CD4-positive, alpha-beta T cell treated with Interleukin-17A for 4 hours (primary cell): ENCODE results near the gene ZNF235.
"Not testable (repeated sequence)": the region's sequence is repeated elsewhere in the genome, so short reads cannot be mapped to it uniquely, and the experiment has no call there.

ENCODE experiments used
- DNase-seq: peaks from one replicate; pipeline ENCODE4 v3.0.0-alpha.2; 2020; ENCODE audit warnings: mixed read lengths

ZNF235 gene

DNA sequence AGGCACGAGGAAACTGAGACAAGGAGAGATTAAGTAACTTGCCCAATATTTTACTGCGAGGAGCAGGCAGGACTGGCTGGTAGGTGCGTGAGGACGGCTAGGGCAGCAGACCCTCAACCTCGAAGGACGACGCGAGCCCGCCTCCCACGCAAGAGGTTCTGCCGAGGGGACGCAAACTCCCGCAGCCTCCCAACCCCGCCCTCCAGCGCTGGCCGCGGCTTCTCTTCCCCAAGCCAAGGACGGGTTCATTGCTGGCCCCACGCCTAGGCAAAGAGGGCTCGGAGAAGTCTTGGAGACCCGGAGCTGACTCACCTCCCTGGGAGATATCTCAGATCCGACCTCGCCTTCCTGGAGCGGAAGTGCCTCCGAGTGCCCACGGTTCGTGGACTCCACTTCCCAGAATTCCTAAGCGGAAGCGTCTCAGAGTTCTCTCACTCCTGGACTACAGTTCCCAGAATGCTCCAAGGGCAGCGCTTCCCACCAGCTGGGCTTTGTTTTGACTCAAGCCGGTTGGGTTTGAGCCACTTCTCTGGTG is at the start of gene ZNF235:
TSS of gene ZNF235 (minus strand) at position 367 of the 535 bp plus-strand sequence. CDS start 1,621 bp downstream, outside the sequence.
- peak; percentile 79 for DNase-seq

DNA sequence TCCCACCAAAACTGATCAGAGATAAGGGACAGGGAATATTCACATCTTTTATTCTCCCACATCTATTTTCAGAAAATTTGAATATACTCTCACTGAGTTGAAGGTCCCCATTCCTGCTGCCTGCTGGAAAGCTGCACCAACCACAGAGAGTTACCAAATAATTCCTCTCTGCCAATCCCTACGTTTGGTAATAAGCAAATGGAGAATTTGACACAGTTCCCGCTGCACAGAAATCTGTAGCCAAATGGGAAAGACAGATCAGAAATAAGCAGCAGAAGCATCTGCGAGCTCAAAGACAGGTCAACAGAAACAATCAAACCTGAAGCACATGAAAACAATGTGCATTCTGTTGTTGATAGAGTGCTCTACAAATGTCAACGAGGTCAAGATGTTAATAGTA is 41.7 kb upstream of the ZNF235 start:
- no peak for DNase-seq

DNA sequence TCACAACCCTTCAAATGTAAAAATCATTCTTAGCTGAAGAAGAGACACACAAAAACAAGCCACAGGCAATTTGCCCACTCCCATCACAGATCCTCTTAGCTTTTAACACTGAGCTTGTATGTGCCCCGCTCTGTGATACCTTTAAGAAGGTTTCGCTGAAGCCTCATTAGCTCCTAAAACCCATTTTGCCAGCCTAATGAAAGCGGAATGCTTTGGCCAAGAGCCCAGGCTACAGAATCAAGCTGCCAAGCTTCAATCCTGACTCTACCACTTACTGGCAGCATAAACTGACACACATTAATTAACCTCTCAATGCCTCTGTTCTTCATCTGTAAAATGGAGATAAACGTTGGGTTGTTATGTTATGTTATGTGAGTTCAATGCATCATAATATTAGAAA is 41.1 kb upstream of the ZNF235 start:
- DNase-seq = no peak

DNA sequence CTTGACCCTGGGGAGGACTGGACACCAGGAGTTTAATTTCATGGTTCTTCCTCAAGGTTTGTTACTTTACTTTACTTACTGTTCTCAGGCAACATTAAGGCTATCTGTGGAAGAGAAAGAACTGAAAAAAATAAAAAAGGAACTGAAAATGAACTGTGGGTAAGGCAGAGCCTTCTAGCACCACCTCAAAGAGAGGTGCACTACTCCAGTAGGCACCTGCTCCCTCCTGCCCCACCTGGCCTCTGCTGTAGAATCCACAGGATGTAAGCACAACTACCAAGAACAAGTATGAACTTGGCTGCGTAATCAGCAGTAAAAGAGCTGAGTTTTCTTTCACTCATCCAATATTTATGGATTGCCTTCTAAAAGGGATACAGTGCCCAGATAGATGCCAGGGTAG is 39.4 kb upstream of the ZNF235 start:
- no peak for DNase-seq

DNA sequence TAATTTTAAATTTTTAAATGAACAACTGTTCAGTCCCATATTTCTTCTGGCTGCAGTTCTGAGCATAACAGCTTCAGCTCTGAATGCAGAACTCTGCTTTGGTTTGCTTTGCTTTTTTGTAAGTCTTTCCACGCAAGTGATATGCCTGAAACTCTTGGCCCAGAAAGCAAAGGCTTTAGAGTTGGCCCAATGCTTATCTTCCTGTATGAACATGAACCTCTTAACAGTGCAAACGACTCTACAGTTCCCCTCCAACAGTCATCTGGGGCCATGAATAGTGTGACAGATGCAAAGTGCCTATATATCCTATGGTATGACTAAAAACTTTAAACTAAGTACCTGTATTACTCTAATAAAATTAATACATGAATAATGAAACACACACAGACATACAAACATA is 37.0 kb upstream of the ZNF235 start:
- no peak for DNase-seq

DNA sequence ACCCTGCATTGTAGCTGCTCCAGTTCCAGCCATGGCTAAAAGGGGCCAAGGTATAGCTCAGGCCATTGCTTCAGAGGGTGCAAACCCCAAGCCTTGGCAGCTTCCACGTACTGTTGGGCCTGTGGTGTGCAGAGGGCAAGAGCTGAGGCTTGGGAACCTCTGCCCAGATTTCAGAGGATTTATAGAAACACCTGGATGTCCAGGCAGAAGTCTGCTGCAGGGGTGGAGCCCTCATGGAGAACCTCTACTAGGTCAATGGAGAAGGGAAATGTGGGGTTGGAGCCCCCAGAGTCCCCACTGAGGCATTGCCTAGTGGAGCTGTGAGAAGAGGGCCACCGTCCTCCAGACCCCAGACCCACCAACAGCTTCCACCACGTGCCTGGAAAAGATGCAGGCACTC is 29.8 kb upstream of the ZNF235 start:
- not testable (repeated sequence) for DNase-seq

DNA sequence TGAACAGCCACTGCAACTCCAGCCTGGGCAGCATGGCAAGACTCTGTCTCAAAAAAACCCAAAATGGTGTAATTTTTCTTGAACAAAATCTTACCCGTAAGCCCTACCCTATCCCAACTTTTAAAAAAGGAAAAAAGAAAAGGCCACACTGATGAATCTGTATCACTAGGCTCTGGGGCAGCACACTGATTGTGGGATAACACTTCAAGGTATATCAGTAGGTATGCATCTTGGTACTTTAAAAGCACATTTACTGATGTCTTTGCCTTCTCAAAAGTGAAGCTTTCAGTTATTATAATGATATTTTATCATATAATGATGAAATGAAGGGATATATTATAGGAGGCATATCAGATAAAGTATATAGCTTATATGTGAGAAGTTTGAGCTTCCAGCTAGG is 27.3 kb upstream of the ZNF235 start:
- no peak for DNase-seq

DNA sequence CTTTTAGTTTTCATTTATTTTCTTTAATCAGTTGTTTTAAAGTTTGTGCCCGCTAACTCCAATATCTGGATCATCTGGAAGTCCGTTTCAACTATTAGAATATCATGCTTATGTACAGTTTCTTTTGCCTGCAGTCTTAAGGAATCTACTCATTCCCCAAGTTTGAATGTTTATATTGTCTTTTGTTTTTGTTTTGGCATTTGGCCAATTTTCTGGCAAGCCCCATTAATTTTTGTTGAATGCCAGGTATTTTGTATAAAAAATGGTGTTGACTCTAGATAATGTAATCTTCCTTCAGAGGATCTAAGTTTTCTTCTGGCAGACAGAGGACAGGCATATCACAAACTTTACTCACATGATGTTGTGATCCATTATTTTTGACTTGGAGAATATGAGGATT is 11.1 kb upstream of the ZNF235 start:
- DNase-seq = no peak

DNA sequence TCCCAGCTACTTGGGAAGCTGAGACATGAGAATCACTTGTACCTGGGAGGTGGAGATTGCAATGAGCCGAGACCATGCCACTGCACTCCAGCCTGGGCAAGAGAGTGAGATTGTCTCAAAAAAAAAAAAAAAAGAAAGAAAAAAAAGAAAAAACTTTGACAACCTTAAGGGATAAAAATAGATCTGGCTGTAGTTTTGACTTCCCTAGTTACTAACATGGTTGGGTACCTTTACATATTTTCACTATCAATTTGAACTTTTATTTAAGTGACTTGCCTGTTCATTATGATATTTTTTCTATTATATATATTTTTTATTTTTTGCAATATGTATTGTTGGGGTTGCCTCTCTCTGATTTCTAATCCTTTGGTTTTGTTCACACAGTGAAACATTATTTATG is 8.4 kb upstream of the ZNF235 start:
- no peak for DNase-seq

DNA sequence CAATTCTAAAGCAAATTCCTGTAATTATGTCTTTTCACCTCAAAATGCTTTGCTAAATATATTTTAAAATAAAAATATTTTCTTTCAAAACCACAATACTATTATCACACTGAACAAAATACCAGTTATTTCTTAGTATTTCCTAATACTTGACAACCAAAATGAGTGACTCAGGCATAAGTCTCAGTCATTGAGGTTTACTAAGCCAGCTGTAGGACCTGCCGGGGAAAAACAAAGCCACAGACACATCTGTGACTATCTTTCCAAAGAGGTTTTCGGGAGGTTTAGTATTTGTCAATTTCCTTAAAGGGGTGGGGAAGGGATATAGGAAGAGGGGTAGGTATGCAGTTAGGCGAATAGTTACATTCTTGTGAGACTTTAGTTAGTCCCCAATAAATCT is 3.2 kb upstream of the ZNF235 start:
- no peak for DNase-seq

DNA sequence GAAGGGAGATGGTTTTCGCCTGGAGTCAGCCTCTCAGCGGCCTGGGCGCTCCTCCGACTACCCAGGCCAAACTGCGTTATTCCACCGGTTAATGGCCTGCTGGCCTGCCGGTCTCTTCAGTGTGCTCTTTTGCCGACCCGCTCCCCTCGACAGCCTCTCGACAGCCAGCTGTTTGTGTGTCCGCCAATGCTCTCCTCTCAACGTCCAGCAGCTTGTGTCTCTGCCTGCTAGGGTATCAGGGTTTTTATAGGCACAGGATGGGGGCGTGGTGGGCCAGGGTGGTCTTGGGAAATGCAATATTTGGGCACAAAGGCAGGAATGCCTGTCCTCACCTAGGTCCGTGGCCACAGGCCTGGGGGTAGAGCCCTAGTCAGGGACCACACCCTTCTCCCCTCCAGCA is 1.5 kb upstream of the ZNF235 start:
- no peak for DNase-seq

DNA sequence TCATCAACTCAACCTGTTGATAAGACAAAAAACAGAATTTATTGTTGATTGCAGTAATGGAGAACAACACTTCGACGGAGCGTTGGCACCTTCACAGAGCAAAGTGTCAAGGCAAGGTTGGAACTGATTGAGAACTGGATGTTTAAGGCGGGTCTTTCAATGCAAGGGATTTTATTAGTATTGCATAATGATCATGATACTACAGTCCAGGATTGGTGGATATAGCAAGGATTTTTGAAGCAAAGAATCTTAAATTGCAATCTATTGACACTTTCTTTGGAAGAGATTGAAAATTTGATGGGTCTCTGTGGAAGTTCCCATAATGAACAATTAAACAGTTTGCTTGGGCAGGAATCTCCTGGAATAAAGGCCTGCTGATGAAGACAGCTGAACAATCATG is 632 bp upstream of the ZNF235 start:
- DNase-seq = no peak

DNA sequence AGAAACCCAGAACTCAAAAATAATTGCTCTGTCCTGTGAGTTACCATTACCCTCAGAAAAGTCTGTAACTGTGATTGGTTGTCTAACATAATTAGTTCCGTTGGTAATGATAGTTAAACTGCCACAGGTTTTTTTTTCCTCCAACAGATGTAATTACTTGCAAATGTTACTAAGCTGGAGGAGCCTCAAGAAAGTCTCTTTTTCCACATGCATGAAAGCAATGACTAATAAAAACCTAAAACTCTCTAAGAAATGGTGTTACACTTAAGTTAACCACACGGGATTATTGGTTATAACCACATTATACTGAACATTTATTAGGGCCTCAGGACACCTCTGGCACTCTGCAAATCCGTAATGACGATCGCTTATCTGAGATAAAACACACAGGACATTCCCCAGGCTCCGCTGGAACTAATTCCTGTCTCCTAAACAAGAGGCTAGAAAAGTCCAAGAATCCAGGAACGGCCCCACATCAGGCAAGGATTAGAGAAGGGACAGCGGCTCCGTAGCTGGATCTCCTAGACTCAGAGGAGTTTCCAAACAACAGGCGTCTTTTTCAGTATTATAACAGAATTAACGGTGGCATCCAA is 753 bp downstream of the ZNF235 start:
- no peak for DNase-seq

DNA sequence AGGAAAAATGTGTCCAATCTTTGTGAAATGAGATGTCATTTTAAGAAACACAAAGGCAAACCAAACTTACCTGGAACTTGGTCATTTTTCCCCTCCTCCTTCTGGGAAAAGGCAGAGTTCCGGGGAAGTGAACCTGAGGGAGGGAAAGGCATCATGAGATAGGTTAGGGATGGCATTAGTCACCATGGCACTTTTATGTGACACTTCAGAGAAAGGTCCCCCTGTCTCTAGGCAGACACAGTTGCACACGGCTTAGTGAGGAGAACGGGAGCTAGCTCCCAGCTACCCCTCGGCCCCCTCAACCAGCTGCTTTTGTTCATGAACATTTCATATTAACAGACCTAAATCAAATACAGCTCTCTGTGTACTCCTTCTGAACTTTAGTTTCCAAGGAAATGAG is 1.5 kb downstream of the ZNF235 start:
- no peak for DNase-seq

DNA sequence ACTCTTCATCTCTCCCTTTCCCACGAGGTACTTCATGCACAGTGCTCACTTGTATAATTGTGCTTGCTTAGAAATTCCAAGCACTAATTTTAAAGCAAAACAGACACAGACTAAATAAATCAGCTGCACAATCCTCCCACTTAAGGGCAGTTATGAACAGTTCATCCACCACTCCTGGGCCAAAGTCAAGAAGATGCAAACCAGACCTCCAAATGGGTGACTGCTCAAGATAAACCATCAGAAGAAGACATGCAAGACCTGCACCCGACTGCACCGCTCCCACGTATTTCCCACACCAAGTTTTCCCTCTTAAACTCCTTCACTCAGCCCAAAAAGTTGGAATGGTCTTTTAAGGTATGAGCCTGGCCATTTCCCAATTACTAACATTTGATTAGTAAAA is 19.9 kb downstream of the ZNF235 start:
- no peak for DNase-seq

DNA sequence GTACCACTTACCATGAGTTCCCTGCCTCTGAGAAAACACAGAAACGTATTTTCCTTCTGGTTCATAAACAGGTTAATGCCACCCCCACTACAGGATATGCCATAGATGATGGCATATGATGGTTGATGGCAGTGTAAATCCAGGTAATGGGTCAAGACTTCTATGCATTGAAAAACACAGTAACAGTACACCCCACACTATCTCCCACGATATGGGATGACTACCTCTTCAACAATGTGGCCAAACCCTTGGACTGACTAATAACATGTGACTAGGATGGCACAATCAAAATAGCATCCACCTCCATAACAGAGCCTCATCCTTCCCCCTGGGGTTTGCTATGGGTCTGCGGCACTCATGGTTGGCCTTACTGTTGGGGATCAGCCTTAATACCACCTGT is 22.0 kb downstream of the ZNF235 start:
- no peak for DNase-seq

DNA sequence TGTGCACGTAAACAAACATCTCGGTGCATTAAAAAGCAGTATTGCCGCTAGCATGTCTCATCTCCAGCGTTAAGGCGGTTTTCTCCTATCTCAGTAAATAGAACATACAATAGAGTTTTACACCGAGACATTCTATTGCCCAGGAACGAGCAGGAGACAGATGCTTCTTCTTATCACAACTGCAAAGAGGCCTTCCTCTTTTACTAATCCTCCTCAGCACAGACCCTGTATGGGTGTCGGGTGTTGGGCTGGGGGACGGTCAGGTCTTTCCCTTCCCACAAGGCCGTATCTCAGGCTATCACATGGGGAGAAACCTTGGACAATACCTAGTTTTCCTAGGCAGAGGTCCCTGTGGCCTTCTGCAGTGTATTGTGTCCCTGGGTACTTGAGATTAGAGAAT is 23.9 kb downstream of the ZNF235 start:
- no peak for DNase-seq

DNA sequence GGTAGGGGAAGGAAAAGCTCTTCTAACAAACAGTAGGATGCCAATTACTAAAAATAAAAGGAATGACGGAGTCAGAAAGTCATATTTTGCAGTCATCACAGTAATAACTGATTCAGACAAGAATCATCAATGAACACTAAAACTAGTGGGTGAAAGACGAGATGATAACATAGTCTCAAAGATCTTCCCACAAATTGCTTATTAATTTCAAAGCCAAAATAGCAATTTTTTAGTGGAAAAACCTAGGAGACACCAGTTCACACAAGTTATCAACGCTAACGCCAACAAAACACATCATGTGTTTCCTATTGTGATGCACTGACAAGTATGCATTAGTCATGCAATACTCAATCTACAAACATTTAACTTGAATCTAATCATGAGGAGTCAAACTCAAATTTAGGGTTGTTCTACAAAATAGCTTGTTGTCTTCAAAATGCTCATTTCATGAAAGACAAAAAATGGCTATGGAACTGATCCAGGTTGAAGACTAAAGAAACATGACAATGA is 26.6 kb downstream of the ZNF235 start:
- no peak for DNase-seq

DNA sequence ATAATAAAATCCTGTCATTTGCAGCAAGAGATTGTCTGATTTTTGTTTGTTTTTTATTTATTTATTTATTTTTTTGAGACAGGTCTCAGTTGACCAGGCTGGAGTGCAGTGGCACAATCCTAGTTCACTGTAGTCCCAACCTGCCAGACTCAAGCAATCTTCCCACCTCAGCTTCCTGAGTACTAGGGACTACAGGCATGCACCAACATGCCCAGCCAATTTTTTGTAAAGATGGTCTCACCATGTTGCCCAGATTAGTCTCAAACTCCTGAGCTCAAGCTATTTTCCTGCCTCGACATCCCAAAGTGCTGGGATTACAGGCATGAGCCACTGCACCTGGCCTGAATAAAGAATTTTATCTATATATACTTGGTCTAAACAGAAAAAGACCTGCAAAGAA is 27.5 kb downstream of the ZNF235 start:
- no peak for DNase-seq

DNA sequence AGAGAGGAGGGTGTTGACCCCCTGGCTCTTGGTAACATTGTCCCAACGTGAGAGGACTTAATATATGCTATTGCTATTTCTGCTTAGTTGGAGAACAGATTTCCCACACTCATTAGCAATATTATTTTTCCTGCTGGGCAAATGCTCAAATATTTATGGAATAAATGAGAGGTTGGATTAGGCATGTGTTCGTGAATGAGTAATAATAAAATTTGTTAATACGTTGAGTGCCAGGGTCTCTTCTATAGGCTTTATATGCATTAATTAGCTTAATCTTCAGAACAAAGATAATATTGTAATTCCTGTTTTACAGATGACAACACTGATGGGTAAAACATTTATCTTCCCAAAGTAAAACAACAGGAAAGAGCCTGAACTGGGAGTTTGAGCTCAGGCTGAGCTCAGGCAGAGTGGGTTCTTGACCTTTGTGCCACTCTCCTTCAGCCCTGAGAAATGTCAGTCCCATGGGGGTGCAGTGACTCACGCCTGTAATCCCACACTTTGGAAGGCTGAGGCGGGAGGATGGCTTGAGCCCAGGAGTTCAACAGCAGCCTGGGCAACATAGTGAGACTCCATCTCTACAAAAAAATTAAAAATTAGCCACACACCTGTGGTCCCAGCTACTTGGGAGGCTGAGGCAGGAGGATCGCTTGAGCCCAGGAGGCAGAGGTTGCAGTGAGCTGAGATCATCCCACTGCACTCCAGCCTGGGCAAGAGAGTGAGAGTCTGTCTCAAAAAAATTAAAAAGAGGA is 44.0 kb downstream of the ZNF235 start:
- DNase-seq = no peak

DNA sequence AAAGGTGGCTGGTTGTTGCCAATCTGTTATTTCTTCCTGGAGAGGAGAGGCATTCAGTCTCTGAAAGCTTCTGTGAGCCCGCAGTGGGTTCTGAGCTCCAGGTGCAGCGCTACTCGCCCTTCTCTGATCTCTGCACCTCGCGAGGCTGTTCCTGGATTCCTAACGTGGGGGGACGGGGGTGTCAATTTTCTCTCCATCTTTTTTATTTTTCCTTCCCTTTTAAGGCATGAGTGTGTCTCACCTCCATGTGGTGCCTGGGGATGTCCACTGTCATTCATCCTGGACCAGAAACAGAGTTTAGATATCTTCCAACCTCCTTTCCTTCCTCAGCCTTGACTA is 44.5 kb downstream of the ZNF235 start:
- no peak for DNase-seq

DNA sequence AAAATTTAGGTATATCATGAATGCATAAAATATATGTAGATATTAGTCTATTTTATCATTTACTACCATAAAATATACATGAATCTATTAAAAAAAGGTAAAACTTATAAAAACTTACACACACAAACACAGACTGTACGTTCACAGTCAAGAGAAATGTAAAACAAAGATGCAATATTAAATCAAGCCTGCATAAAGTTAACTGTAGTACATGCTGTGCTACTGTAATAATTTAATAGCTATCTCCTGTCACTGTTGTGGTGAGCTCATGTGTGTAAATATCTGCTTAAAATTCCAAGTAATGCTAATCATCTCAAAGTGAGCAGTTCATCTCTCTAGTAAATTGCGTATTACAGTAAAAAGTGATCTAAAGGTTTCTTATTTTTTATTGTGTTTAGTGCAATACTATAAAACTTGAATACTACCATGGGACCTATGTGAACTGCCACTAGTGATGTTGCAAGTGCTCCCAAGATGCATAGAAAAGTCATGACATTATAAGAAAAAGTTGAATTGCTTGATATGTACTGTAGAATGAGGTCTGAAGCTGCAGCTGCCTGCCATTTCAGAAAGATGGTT is 45.9 kb downstream of the ZNF235 start:
- DNase-seq = no peak

DNA sequence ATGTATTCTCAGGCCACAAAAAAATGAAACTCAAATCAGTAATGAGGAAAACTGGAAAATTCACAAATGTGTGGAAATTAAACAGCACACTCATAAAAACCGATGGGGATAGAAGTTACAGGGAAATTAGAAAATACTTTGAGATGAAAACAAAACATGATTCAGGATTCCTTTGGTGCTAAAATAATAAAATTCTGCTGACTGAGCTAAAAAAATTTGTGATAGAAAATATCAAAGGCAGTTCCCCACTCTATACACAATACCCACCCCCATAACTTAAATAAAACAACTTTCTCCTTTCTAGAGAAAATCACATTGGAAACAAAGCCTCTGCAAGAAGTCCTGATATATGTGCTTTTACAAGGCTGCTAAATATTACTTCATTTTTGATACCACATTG is 46.7 kb downstream of the ZNF235 start:
- DNase-seq = no peak

DNA sequence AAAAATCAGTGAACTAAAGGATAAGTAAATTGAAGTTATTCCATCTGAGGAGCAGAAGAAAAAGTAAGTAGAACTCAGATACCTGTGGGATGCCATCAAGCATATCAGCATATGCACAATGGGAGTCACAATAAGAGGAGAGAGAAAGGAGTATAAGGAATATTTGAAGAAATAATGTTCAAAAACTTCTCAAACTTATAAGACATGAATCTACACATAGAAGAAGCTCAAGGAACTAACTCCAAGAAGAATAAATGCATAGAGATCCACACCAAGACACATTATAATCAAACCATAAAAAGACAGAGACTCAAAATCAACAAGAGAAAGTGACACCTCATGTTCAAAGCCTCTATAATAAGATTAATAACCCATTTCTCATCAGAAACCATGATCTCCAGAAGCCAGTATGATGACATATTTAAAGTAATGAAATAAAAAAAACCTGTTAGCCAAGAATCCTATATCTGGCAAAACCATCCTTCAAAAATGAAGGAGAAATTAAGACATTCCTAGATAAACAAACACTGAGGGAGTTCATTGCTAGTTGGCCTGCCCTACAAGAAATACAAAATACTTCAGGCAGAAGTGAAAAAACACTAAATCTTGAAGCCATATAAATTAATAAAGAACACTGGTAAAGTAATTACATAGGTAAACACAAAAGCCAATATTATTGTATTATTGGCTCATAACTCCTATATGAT is 49.0 kb downstream of the ZNF235 start:
- no peak for DNase-seq
